Cerebellar cortex (tissue), 1 donor: ENCODE measurements around the gene SHB.

ENCODE experiments used
- DNase-seq: peaks from one replicate; pipeline ENCODE4 v3.0.0-alpha.2; 2015; ENCODE audit warnings: low spot score

SHB gene

GRCh38 chr9:37929441-37929895, 139.6 kb downstream of the SHB start:
- DNase-seq = no peak

- DNase-seq = no peak
Measured at GRCh38 chr9:37928552-37929430, 140.2 kb downstream of the SHB start.

GRCh38 chr9:37927601-37928551, 141.2 kb downstream of the SHB start:
- DNase-seq = no peak

- no peak for DNase-seq
Measured at GRCh38 chr9:37927132-37927531, 141.9 kb downstream of the SHB start.

GRCh38 chr9:37926737-37927118, 142.3 kb downstream of the SHB start:
- no peak for DNase-seq

- no peak for DNase-seq
Measured at GRCh38 chr9:37925786-37926736, 143.0 kb downstream of the SHB start.

- DNase-seq = no peak
Measured at GRCh38 chr9:37925006-37925405, 144.0 kb downstream of the SHB start.

GRCh38 chr9:37924538-37924937, 144.5 kb downstream of the SHB start:
- no peak for DNase-seq

- no peak for DNase-seq
Measured at GRCh38 chr9:37923796-37924427, 145.1 kb downstream of the SHB start.

GRCh38 chr9:37923118-37923795, 145.8 kb downstream of the SHB start:
- no peak for DNase-seq

- no peak for DNase-seq
Measured at GRCh38 chr9:37922363-37923117, 146.5 kb downstream of the SHB start.

GRCh38 chr9:37921546-37922300, 147.3 kb downstream of the SHB start:
- no peak for DNase-seq

GRCh38 chr9:37921168-37921510, 147.9 kb downstream of the SHB start:
- DNase-seq = no peak

GRCh38 chr9:37920471-37921167, 148.4 kb downstream of the SHB start:
- DNase-seq = no peak

- no peak for DNase-seq
Measured at GRCh38 chr9:37919956-37920335, 149.1 kb downstream of the SHB start.

GRCh38 chr9:37919246-37919955, 149.6 kb downstream of the SHB start:
- DNase-seq = no peak

- no peak for DNase-seq
Measured at GRCh38 chr9:37918665-37919170, 150.3 kb downstream of the SHB start.
